Hematopoietic multipotent progenitor cell treated with erythropoietin and hydrocortisone succinate and interleukin-3 and kit ligand, for 4 days (in vitro differentiated cells): Measurements from ENCODE around the gene KRT32.
"Not testable (repeated sequence)": the region's sequence is repeated elsewhere in the genome, so short reads cannot be mapped to it uniquely, and the experiment has no call there.

ENCODE experiments used
- DNase-seq: peaks from one replicate; pipeline ENCODE4 v3.0.0-alpha.2; 2015

The KRT32 gene

DNA sequence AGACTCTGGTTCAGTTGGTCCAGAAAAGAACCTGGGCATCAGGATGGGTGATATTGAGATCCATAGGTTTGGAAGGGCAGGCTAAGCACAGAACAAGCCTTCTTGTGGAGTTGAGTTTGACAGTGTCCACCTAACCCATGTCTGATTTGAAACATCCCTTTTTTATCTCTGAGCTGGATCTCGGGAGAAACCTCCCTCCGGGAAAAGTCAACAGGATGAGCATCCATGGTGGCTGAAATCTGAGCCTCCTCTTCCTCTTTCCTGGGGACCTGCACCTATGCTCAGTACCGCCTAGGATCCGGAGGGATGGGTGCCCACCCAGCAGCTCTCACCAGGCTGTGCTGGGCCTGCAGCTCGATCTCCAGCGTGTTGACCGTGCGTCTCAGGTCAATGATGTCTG, 3.4 kb downstream of the KRT32 start:
- no peak for DNase-seq

DNA sequence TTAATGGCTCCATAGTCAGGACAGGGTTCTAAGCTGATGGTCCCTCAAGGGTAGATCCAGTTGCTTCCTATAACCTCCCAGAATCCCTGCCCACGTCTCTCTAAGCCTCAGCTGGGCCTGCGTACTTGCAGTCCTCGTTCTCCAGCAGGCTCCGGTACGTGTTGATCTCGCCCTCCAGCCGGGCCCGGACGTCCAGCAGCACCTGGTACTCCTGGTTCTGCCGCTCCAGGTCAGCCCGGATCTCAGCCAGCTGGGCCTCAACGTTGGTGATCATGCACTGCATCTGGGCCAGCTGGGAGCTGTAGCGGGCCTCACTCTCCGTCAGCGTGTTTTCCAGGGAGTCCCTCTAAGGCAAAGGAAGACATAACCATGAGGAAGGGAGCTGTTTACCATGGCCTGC, 4.5 kb downstream of the KRT32 start:
- no peak for DNase-seq

DNA sequence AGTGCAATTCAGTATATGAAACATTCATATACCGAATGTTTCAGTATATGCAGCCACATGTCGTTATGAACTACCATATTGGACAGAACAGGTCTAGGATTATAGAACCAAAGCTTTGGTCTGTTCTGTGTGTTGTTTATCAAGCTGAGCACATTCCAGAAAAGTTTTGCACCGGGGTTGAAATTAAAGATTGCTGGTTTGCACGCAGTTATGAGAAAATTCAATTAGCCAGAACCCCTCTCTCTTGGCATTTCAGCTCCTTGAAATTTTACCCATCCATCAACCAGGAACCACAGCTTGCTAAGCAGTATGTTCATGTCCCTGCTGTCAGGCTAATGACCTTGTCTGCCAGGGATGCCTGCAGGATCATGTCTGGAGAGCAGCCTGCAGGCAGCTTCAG, 9.5 kb downstream of the KRT32 start:
- DNase-seq: no peak

DNA sequence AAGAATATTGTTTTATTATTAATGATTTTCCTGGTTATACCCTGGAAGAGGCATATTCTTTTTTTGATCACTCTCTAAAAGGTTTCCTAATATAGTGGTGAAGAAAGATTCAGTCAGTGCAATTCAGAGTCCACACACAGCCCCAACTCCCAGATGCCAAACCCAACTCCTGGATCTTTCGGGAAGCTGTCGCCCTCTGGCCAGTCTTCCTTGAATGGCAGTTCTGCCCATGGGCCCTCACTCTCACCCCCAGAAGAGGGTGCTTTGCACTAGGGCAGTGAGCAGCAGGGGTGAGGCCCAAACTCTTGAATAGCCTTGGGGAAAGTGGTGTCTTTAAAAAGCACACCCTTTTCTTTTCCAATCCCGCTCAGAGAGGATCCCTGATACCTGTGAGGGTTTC, 11.0 kb downstream of the KRT32 start:
- DNase-seq: no peak

DNA sequence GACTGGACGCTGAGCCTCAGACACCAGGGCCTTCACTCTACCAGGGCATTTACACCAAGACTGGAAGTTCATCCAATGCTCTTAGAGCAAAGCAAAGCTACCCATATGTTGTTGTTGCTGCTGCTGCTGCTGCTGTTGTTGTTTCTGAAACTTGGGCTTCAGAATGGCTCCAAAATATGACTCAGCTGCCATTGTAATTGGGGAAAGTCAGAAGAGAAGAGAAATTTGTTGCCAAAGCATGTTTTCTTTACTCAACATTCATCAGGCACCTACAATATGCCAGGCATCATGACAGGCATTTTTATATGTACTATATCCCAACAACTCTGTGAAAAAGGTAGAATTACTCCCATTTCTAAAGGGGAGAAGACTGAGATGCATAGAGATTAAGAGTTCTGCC, 11.9 kb downstream of the KRT32 start:
- no peak for DNase-seq

DNA sequence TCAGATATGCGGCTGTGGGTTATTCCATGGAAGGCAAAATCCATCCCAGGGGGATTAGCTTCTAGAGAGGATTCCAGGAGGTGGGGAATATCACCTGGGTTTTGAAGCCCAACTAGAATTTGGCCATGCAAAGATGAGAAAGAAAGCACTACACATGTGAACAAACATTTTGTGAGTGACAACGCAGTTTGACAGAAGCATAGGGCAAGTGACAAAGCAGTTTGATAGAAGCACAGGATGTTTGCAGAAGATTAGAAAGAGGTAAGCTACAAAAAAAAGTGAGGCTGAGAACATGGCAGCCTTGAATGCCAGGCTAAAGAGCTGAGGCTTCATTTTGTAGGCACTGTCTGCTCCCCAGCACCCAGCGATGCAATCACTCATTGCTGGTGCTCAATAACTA, 14.1 kb downstream of the KRT32 start:
- DNase-seq: peak; percentile 6

DNA sequence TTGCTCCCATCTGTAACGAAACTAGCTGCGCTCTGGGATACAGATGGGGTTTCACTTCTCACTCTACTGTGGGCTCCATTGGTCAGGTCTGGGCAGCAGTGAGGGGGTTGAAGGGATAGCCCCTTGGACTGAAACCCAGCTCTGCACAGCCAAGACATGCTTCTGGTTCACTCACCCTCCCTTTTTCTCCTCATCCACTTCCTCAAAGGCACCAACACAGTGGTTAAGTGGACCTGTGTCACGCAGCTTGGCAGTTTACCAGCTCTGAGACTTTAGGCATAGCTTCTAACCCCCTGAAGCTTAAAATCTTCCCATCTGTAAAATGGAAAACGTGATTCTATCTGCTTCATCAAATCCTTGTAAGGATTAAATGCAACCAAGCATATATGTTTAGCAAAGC, 14.9 kb downstream of the KRT32 start:
- peak; percentile 74 for DNase-seq

DNA sequence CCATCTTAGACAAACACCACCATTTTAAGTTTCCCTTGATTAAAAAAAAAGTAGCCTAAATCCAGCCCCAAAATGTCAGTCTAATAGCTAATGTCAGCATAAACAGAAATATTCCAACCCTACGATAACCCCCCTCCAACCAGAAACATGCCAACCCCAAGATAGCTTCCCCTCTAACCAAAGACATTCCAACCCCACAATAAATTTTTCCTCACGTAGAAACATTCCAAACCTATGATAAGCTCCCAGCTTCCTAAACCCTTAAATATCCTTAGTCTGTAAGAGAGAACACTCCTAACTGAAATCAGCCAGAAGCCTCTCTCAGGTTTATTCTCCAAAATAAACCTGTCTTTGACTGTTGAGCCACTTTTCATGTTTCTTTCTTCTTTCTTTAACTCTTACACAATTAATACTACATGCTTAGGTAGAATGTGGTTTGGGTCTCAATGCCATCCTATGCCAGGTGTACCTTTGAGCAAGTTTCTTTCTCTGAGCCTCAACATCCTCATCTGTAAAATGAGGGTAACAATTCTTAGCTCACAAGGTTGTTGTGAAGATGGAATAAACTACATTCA, 15.9 kb downstream of the KRT32 start:
- no peak for DNase-seq

DNA sequence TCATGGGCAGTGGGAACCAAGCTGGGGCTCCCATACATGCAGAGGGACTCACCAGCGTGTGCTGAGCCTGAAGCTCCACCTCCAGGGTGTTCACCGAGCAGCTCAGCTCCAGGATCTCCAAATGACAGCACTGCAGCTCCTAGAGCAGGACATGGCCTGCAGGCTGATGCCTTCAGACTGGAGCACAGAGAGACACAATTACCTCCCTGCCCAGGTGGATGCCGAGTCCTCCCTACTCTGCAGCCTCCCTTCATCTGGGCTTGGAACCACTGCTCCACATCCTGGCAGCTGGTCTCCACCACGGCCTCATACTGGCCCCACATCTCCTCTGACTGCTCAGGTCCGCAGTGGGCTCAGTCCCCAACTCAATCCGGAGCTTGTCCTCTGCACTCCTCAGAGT, 18.2 kb downstream of the KRT32 start:
- no peak for DNase-seq

DNA sequence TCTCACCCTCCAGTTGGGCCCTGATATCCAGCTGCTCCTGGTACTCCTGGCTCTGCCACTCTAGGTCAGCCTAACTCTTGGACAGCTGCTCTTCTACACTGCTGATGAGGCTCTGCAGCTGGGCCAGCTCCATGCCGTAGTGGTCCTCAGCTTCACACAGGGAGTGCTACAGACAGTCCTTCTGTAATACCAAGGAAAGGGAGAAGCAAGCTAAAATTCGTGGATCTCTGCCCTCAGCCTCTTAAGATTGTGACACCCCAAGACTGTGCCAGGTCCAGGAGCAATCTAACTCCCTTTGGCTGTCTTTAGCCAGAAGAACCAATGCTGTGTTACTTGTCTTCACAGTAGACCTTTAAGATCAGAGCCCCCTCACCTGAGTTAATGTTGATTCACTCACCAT, 18.7 kb downstream of the KRT32 start:
- DNase-seq: no peak

DNA sequence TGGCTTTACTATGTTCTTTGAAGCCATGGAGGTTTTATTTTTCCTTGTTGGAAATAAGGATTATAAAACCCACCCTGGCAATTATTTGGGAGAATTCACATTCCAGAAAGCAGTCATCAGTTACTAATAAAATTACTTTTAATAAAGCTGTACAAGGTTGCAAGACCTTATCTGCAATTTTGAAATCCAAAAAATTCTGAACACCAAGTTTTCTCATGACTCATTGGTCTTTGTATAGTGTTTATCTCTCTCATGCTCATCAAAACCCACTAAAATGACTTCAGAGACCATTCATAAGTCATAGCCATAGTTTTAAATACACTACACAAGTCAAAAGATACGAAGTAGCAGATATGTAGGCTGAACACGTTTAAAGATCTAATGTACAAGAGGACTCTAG, 20.4 kb downstream of the KRT32 start:
- no peak for DNase-seq

DNA sequence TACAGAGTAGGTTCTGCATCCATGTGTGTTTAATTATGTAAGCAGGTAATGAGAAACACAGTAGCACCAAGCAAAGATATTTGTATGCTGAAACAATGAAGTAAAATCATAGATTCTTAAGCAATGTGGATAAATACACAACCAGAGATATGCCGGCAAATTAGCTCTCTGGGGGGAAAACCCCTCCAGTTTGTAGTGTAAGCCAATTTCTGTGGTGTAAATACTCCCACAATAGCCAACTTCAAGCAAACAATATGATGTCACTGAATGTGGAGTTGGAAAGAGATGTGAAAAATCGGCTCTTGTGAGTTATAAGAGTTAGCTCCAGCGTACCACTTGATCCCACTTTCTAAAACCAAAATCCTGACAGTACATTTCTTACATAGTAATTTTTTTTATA, 22.5 kb downstream of the KRT32 start:
- no peak for DNase-seq

DNA sequence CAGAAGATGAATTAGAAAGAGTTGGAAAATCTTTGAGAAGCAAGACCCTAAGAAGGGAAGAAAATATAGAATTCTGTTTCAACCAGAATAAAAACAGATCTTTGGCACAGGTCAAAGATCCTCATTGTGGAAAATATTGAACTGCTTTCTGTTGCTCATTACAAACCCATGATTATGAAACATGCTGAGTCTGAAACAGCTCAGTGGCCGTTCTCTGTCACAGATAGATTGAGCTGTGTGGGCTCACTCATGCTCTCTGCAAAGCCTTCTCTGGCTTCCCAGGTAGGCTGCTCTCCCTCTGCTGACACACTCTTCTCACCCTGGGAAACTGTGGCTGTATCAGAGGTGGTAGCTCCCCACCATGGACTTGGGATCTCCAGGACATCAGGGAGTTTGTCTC, 23.0 kb downstream of the KRT32 start:
- no peak for DNase-seq

DNA sequence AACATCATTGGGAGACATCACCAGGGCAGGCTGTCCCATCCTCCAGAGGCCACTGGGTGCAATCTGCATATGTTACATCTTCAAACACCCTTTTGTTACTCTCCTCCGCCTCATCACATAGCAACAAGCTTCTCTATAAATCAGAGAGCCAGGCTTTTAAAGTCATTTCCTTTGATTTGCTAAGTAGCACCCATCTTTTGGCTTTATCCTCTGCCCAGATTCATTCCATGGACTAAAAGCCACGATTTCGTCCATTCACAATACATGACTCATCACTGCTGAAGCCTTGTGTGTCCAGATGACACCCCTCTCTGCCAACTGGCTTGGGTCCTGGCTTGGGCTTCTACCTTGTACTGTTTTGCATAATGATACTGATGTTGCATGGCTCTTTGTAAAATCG, 24.4 kb downstream of the KRT32 start:
- no peak for DNase-seq

DNA sequence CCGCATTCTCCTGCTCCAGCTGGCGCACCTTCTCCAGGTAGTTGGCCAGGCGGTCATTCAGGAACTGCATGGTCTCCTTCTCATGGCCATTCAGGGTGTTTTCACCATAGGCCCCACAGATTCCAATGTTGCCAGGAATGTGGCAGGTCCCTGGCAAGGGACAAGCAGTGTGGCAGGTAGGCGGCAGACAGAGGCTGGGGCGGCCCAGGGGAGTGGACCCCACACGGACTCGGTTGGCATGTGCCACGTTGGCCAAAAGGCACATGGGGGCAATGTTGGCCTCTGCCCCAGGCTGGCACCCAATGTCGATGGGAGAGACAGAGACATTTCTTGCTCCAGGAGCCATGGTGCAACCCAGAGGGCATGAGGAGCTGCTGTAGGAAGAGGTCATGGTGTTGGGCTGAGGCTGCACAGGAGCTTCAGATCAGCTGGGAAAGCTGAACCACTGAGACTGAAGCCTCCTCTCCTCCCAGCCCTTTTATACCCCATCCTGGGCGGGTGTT, 26.6 kb downstream of the KRT32 start, which contains the start of gene KRT38:
Gene KRT38, minus strand, starts transcription at position 453 of the 503 bp plus-strand sequence. Its CDS starts 62 bp downstream, at position 391.
- DNase-seq: no peak

DNA sequence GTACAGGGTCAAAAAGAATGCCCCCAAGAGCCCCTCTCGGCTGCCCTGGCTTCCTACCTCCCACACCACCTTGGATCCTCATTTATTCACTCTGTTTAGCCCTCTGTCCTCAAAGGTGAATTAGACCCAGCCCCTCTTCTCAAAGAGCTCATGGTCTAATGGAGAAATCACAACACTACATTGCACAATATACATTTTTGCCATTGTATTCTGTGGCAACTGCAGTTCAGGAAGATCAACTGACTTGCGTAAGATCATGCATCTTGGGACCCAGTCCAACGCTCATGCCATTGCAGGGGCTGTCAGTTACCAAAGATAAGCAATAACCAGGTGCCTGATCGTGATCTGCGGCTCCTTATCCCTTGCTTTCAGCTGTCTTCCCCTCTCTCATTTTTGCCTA, 27.8 kb downstream of the KRT32 start:
- DNase-seq: peak; percentile 3

DNA sequence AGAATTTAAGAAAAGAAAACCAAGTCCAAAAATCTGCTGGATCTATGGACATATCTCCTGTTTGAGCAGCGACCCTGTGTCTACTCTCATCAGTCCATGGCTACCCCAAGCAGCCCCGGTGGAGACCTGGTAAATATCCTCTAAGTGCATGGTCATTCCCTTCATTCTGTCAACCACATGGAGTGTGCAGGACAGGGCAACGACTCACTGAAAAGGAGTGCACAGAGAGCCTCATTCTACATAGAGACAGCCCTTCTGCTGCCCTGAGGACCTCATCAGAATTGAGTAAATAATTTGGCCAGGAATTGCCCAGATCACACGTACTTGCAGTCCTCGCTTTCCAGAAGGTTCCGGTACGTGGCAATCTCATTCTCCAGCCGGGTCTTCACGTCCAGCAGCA, 29.4 kb downstream of the KRT32 start:
- DNase-seq: no peak

DNA sequence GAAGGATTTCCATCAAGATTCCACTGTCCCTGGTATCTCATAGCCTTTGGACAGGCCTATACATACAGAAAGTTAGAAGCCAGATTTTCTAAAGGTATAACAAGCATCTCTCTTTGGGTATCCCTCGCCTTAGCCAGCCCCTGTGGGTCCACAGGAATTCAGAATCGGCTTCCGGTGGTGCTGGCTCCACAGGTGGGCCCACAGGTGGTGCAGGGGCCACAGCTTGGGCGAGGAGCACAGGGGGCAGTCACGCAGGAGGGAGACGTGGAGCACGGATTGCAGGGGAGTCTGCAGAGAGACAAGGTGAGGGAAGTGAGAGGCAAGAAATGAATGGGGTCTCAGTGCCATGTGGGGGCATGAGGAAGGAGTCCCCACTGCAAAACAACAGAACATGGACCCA, 29.9 kb downstream of the KRT32 start:
- DNase-seq: no peak

DNA sequence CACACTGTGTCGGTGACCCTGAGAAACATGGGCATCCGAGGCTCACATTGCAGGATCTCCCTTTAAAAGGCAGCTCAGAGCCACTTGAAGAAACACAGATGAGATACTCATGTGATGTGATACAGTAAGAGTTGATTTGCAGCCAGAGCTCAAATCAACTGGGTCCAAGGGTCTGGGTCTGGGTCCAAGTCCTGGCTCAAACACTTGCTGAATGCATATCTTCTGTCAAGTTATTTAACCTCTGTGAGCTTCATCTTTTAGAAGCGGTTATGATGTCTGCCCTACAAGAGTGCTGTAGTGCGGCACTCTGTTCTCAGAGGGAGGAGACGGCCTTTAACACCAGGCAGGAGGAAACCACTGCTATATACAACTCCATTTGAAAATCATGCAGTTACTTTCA, 32.8 kb downstream of the KRT32 start:
- DNase-seq: no peak

DNA sequence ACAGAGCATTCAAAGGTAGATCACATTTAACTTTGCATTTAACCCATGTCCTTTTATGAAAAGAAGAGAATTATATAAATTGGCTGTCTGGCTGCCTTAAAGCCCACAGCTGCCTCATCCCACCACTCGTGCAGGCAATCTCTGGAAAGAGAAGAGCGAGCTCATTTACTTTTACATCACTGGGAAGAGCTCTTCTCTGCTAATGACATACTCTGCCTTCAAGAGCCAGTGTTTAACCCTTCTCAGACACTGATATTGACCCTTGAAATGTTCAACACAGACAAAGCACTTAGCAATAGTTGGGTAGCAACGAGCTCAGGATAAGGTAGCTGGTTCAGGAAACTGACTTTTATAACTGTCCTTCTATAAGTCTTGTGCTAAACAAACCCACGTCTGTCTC, 33.2 kb downstream of the KRT32 start:
- DNase-seq: no peak

DNA sequence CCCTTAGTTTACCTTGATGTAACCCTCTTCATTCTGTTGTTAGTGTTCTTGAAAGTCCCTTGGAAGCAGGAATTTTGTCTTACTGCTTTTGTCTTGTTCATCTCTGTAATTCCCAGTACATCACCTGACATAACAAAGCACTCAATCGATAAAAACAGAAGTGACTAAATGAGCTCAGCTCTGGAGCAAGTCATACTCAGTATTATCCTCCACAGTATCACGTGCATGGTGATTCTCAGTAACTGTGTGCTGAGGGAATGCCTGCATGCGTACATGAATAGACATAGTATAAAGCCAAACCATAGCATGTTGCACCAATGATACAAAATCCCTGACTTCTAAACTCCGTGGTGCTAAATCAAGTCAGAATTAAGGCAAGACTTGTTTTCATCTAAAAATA, 33.6 kb downstream of the KRT32 start:
- no peak for DNase-seq

DNA sequence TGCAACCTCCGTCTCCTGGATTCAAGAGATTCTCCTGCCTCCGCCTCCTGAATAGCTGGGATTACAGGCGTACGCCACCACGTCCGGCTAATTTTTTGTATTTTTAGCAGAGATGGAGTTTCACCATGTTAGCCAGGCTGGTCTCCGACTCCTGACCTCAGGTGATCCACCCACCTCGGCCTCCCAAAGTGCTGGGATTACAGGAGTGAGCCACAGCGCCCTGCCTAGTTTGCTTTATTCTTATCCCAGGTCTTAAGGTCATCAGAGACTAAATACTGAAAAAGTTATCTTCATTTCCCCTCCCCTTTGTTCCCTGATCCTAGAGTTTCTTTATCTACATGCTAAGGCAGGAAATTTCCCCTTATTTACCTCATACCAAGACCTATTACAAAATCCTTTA, 36.8 kb downstream of the KRT32 start:
- DNase-seq: not testable (repeated sequence)

DNA sequence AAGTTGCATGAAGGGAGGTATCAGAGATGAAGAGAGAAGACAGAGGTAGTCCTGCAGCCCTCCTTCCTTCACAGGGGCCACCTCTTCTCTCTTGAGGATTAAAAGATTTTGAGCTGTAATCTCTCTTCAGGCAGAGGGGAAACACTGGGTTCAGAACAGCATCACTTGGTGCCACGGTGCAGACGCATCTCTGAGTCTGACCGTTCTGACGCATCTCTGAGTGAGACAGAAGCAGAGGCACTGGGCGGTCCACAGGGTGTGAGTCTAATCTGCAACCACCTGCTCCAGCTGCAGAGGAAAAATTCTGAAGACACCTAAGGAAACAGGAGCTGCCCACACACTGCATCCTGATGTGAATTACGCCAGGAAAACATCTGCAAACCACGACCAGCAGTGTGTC, 37.5 kb downstream of the KRT32 start:
- no peak for DNase-seq

DNA sequence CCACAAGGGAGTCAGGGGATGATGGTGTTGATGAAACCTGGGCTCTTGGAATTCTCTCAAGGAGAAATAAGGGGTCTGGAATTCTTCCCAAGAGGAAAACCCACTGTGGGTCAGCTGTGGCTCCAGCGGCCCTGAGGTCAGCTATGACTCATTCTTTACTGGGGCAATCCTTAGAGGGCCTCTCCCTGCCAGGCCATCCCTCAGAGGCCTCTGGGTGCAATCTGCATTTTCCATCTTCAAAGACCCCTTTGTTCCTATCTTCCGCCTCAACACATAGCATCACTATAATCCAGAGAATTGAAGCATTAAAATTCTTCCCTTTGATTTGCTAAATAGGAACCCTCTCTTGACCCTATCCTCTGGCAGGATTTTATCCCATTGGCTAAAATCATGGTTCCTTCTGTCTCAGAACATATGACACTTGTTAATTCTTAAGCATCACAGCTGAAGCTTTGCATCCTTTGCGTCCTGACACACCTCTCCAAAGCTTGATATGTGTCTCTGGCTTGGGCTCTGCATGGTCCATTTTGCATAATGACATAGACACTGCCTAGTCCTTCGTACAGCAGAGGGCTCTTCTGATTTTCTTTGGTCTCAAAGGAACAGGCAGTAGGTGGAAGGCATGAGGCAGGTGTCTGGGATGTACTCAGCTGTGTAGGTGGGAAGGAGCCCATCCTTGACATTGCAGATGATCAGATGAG, 38.4 kb downstream of the KRT32 start:
- DNase-seq: no peak

DNA sequence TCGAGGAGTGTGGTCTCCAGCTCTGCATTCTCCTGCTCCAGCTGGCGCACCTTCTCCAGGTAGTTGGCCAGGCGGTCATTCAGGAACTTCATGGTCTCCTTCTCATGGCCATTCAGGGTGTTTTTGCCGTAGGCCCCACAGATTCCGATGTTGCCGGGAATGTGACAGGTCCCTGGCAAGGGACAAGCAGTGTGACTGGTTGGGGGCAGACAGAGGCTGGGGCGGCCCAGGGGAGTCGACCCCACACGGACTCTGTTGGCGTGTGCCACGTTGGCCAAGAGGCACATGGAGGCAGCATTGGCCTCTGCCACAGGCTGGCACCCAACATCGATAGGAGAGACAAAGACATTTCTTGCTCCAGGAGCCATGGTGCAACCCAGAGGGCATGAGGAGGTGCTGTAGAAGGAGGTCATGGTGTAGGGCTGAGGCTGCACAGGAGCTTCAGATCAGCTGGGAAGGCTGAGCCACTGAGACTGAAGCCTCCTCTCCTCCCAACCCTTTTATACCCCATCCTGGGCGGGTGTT, 43.0 kb downstream of the KRT32 start, which contains the start of gene KRT37:
Gene KRT37, minus strand, starts transcription at position 475 of the 525 bp plus-strand sequence. Its CDS starts 62 bp downstream, at position 413.
- no peak for DNase-seq
